Liver (tissue), 9 donors: ENCODE results near the gene BPIFB4. TPM values are rescaled to one million over a fixed set of nuclear protein-coding genes. Genes with fewer than 3 reads are reported as not detected.

ENCODE experiments used
- DNase-seq: peaks from one replicate; pipeline ENCODE4 v3.0.0-alpha.2; 2017; ENCODE audit warnings: low spot score
- H3K27ac ChIP-seq, 2 donors: one replicate each; pipeline ENCODE4 v1.7.0; 2013; ENCODE audit warnings: inconsistent platforms in 2 of 2, low read length in 2 of 2, control low read depth in 1 of 2, low read depth in 1 of 2, mild to moderate bottlenecking in 1 of 2
- H3K27me3 ChIP-seq, 4 donors: one replicate each; pipeline versions ENCODE4 v1.6.1 to v1.7.0; 2013; ENCODE audit warnings: low read length in 3 of 4, inconsistent platforms in 1 of 4, mild to moderate bottlenecking in 1 of 4, moderate library complexity in 1 of 4; ENCODE audit not compliant: control insufficient read depth in 4 of 4, insufficient read depth in 4 of 4
- H3K36me3 ChIP-seq, 4 donors: one replicate each; pipeline versions ENCODE4 v1.6.1 to v1.7.0; 2013; ENCODE audit warnings: low read length in 3 of 4, mild to moderate bottlenecking in 3 of 4, low read depth in 1 of 4, moderate library complexity in 1 of 4; ENCODE audit not compliant: control insufficient read depth in 4 of 4, insufficient read depth in 3 of 4
- H3K4me1 ChIP-seq, 4 donors: one replicate each; pipeline versions ENCODE4 v1.6.1 to v1.7.0; 2013; ENCODE audit warnings: low read length in 3 of 4, mild to moderate bottlenecking in 3 of 4, moderate library complexity in 1 of 4; ENCODE audit not compliant: control insufficient read depth in 4 of 4, insufficient read depth in 4 of 4
- H3K4me3 ChIP-seq, 3 donors: one replicate each; pipeline versions ENCODE4 v1.6.1 to v1.7.0; 2013; ENCODE audit warnings: low read length in 3 of 3, control low read depth in 1 of 3, low read depth in 1 of 3, mild to moderate bottlenecking in 1 of 3
- H3K9ac ChIP-seq, 2 donors: one replicate each; pipeline ENCODE4 v1.7.0; 2013; ENCODE audit warnings: low read length in 2 of 2, mild to moderate bottlenecking in 2 of 2, moderate library complexity in 2 of 2, control low read depth in 1 of 2, low read depth in 1 of 2
- H3K9me3 ChIP-seq, 4 donors: one replicate each; pipeline versions ENCODE4 v1.6.1 to v1.7.0; 2013; ENCODE audit warnings: low read length in 3 of 4; ENCODE audit not compliant: control insufficient read depth in 4 of 4
- ATF3 ChIP-seq: IDR thresholded peaks from 2 replicates; pipeline ENCODE4 v1.6.1; 2016; ENCODE audit warnings: antibody characterized with exemption
- CTCF ChIP-seq: fragments of 150-350 bp; IDR thresholded peaks from 2 replicates; pipeline ENCODE4 v1.5.1; 2017; ENCODE audit warnings: improper control_type of control experiment, low read depth, low read length; ENCODE audit not compliant: missing input control
- EGR1 ChIP-seq, 2 donors: IDR thresholded peaks; 2 replicates each; pipeline ENCODE4 v1.6.1; 2016 to 2018; ENCODE audit warnings: antibody characterized with exemption in 2 of 2, low read depth in 2 of 2
- FOXA1 ChIP-seq: IDR thresholded peaks from 2 replicates; pipeline ENCODE4 v1.6.1; 2016; ENCODE audit warnings: antibody characterized with exemption
- FOXA2 ChIP-seq: IDR thresholded peaks from 2 replicates; pipeline ENCODE4 v1.6.1; 2016; ENCODE audit warnings: antibody characterized with exemption
- GABPA ChIP-seq, 2 donors: IDR thresholded peaks in 1 of 2; conservative IDR thresholded peaks in 1 of 2; 2 replicates each; pipeline ENCODE4 v1.6.1; 2016; ENCODE audit warnings: antibody characterized with exemption in 2 of 2, mild to moderate bottlenecking in 1 of 2, moderate library complexity in 1 of 2
- HNF4A ChIP-seq, 2 donors: conservative IDR thresholded peaks; 2 replicates each; pipeline ENCODE4 v1.6.1; 2016; ENCODE audit warnings: antibody characterized with exemption in 2 of 2, mild to moderate bottlenecking in 2 of 2
- HNF4G ChIP-seq: IDR thresholded peaks from 2 replicates; pipeline ENCODE4 v1.6.1; 2016; ENCODE audit warnings: antibody characterized with exemption
- JUND ChIP-seq, 2 donors: IDR thresholded peaks; 2 replicates each; pipeline ENCODE4 v1.6.1; 2016; ENCODE audit warnings: antibody characterized with exemption in 2 of 2
- MAX ChIP-seq: IDR thresholded peaks from 2 replicates; pipeline ENCODE4 v1.6.1; 2016; ENCODE audit warnings: antibody characterized with exemption
- NR2F2 ChIP-seq: IDR thresholded peaks from 2 replicates; pipeline ENCODE4 v1.6.1; 2016; ENCODE audit warnings: antibody characterized with exemption
- RAD21 ChIP-seq, 2 donors: IDR thresholded peaks; 2 replicates each; pipeline ENCODE4 v1.6.1; 2016; ENCODE audit warnings: antibody characterized with exemption in 2 of 2, mild to moderate bottlenecking in 2 of 2
- REST ChIP-seq: IDR thresholded peaks from 2 replicates; pipeline ENCODE4 v1.6.1; 2016; ENCODE audit warnings: antibody characterized with exemption, mild to moderate bottlenecking
- RXRA ChIP-seq, 2 donors: IDR thresholded peaks; 2 replicates each; pipeline ENCODE4 v1.6.1; 2017 to 2018; ENCODE audit warnings: antibody characterized with exemption in 2 of 2, mild to moderate bottlenecking in 1 of 2
- SP1 ChIP-seq: IDR thresholded peaks from 2 replicates; pipeline ENCODE4 v1.6.1; 2018; ENCODE audit warnings: antibody characterized with exemption, mild to moderate bottlenecking
- TAF1 ChIP-seq: conservative IDR thresholded peaks from 2 replicates; pipeline ENCODE4 v1.6.1; 2016; ENCODE audit warnings: antibody characterized with exemption, mild to moderate bottlenecking
- YY1 ChIP-seq: IDR thresholded peaks from 2 replicates; pipeline ENCODE4 v1.6.1; 2016; ENCODE audit warnings: antibody characterized with exemption, mild to moderate bottlenecking
- ZBTB33 ChIP-seq: IDR thresholded peaks from 2 replicates; pipeline ENCODE4 v1.6.1; 2016; ENCODE audit warnings: antibody characterized with exemption
- WGBS: extraction: QIAGEN DNeasy Blood & Tissue Kit; methylation state at CpG from one replicate; pipeline ENCODE4 v1.1.7; 2013; 5-methylcytosine and 5-hydroxymethylcytosine counted together
- polyA plus RNA-seq, 2 donors: library from polyadenylated mRNA; stranded (reverse) in 1 of 2; unstranded in 1 of 2; fragments of 200-250 nt in 1 of 2; fragments of >200 nt in 1 of 2; fragmentation: Nextera tagmentation in 1 of 2; extraction: Ambion mirVana in 1 of 2; gene quantifications; one replicate each; pipeline versions ENCODE4 v1.2.1 to v1.2.3, GENCODE V29; 2013 to 2015
- total RNA-seq, 2 donors: library from RNA; depleted of rRNA; stranded (reverse); fragments of >200 nt; gene quantifications; one replicate each; pipeline ENCODE4 v1.2.3, GENCODE V29; 2014
- donor health status: healthy.
- donor health status: healthy.
- donor health status: healthy.
- donor health status: healthy.
- donor health status: healthy.

BPIFB4 gene
- total and polyA plus RNA-seq, 4 donors = 0.16 TPM; not detected in 3

GRCh38 chr20:33137195-33137594 is 57.8 kb downstream of the BPIFB4 start:
- Histone ChIP-seq H3K4me3 (no peak overlapping the region), H3K4me1 (no peaks in the 10 kb centered on the region), H3K27ac (no peak overlapping the region), H3K9ac (no peak overlapping the region), H3K27me3 (no peaks in the 10 kb centered on the region), H3K36me3 (no peaks in the 10 kb centered on the region), H3K9me3 (peaks cover 0 to 4% (median 2%) of the 10 kb centered on the region in 4 donors)
- TF ChIP-seq FOXA1 (no peak), SP1 (no peak), REST (no peak), ZBTB33 (no peak), HNF4G (no peak), EGR1 (IDR thresholded peaks at IDR 0.05; ENCODE audit: low read depth in 2 of 2) (no peak), JUND (IDR thresholded peaks at IDR 0.05) (no peak)
- 82% methylated on average over 3 of the region's 3 CpGs for WGBS
- DNase-seq = no peak

- H3K4me3 ChIP-seq = no peak overlapping the region
- H3K27ac ChIP-seq = no peak overlapping the region
- no peaks in the 10 kb centered on the region for H3K27me3 ChIP-seq
- peaks cover 0 to 4% (median 2%) of the 10 kb centered on the region in 4 donors for H3K9me3 ChIP-seq
- no peak for TF ChIP-seq CTCF
- no peak for TF ChIP-seq RXRA (IDR thresholded peaks at IDR 0.05)
- no peak for TF ChIP-seq NR2F2
- TF ChIP-seq ZBTB33 = no peak
- no peak for TF ChIP-seq REST
- no peak for TF ChIP-seq HNF4G
- TF ChIP-seq TAF1 = no peak
- no peak for TF ChIP-seq RAD21 (IDR thresholded peaks at IDR 0.05)
- TF ChIP-seq FOXA2 = no peak
- no peak for TF ChIP-seq ATF3
- no peak for TF ChIP-seq YY1
- no peak for TF ChIP-seq HNF4A (conservative IDR thresholded peaks at IDR 0.05)
- TF ChIP-seq SP1 = no peak
- TF ChIP-seq MAX = no peak
- no peak for TF ChIP-seq JUND (IDR thresholded peaks at IDR 0.05)
- TF ChIP-seq FOXA1 = no peak
- TF ChIP-seq GABPA (IDR thresholded peaks at IDR 0.05 in 1 of 2, conservative IDR thresholded peaks at IDR 0.05 in 1 of 2) = no peak
- TF ChIP-seq EGR1 (IDR thresholded peaks at IDR 0.05; ENCODE audit: low read depth in 2 of 2) = no peak
- DNase-seq = no peak
- H3K9ac ChIP-seq = no peak overlapping the region
- no peaks in the 10 kb centered on the region for H3K36me3 ChIP-seq
- no peaks in the 10 kb centered on the region for H3K4me1 ChIP-seq
Observed at GRCh38 chr20:33139467-33139866, 60.0 kb downstream of the BPIFB4 start.
